ENCODE data around the gene EEF1B2.
"Not testable (repeated sequence)": the region's sequence is repeated elsewhere in the genome, so short reads cannot be mapped to it uniquely, and the experiment has no call there.

Gene EEF1B2

DNA sequence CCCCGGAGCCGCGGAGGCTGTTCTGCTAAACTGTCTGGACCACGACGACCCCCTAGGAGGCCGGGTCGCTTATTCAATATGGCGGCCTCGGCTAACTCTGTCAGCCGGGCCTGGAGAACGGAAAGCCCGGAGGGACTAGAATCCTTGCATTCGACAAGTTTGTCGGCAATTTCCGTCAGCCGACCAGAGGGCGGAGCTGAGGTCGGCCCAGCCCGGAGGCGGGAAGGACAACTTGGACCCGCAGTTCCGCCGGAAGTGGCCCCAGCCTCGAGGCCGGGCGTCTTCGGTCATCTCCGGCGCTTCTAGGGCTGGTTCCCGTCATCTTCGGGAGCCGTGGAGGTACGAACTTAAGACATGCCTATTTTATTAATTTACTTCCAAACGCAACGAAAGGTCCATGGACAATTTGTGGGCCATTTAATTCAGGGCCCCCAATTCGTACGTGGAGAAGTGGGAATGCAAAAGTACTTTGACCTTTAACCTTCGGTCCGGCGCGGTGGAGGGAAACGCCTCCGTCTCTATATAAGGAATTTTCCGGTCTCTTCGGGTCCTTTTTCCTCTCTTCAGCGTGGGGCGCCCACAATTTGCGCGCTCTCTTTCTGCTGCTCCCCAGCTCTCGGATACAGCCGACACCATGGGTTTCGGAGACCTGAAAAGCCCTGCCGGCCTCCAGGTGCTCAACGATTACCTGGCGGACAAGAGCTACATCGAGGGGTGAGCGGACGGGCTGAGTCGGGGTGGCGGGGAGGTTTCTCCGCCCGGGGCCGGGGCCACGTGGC lies at the start of gene EEF1B2, which contains the start of gene NDUFS1:
Gene EEF1B2, plus strand, starts transcription at position 550 of the 779 bp plus-strand sequence. Its CDS starts 85 bp downstream, at position 635.
Gene NDUFS1, minus strand, starts transcription at position 99 of the 779 bp plus-strand sequence. CDS start 5,766 bp downstream, outside the sequence.
- DNase-seq (ENCODE audit: low spot score), result peak; percentile 98

- no peak for DNase-seq (ENCODE audit: low spot score)
Observed at GRCh38 chr2:206112108-206112507, 47.6 kb upstream of the EEF1B2 start.

- peak; percentile 16 for DNase-seq (ENCODE audit: low spot score)
Observed at GRCh38 chr2:206112846-206113547, 46.7 kb upstream of the EEF1B2 start.

DNA sequence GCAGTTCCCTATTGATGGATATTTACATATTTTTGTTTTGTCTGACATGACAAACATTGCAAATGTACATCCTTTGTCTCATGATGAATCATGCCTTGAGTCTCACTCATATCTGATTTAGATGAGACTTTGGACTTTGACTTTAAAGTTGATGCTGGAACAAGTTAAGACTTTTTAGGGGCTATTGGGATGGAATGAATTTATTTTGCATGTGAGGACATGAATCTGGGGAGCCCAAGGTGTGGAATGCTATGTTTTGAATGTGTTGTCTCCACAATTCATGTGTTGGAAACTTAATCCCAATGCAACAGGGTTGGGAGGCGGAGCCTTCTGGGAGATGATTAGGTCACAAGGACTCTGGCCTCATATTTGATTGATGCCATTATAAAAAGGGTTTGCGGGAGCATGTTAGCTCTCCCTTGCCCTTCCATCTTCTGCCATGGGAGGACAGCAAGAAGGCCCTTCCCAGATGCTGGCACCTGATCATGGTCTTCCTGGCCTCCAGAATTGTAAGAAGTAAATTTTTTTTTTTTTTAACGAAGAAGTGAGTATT lies 44.6 kb upstream of the EEF1B2 start:
- no peak for DNase-seq (ENCODE audit: low spot score)

DNA sequence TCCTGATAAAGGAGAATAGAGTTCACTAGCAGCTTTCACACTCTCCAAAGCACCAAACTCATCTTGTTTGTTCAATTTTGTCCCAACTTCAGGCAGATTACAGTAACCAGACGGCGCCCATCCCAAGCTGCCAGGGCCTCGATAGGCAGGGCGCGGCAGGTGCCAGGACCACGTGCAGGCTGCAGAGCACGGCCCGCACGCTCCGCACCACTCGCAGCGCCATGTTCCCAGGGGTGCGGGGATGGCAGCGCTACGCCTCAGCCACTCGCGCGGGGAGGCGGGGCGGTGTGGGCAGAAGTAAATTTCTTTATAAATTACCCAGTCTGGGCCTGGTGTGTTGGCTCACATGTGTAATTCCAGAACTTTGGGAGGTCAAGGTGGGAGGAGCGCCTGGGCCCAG lies 43.4 kb upstream of the EEF1B2 start:
- DNase-seq (ENCODE audit: low spot score), result no peak

DNA sequence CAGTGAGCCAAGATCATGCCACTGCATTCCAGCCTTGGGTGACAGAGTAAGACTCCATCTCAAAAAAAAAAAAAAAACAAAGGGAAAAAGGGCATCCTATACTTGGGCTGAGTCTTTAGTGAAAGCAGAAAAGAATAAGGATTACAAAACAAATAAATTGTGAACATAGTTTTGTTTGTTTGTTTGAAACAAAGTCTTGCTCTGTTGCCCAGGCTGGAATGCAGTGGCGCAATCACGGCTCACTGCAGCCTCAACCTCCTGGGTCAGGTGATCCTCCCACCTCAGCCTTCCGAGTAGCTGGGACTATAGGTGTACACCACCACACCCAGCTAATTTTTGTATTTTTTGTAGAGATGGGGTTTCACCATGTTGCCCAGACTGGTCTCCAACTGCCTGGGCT lies 37.1 kb upstream of the EEF1B2 start:
- DNase-seq (ENCODE audit: low spot score), result not testable (repeated sequence)

- DNase-seq (ENCODE audit: low spot score), result no peak
Observed at GRCh38 chr2:206125901-206126300, 33.8 kb upstream of the EEF1B2 start.

GRCh38 chr2:206127656-206128055 lies 32.0 kb upstream of the EEF1B2 start:
- DNase-seq (ENCODE audit: low spot score), result no peak

DNA sequence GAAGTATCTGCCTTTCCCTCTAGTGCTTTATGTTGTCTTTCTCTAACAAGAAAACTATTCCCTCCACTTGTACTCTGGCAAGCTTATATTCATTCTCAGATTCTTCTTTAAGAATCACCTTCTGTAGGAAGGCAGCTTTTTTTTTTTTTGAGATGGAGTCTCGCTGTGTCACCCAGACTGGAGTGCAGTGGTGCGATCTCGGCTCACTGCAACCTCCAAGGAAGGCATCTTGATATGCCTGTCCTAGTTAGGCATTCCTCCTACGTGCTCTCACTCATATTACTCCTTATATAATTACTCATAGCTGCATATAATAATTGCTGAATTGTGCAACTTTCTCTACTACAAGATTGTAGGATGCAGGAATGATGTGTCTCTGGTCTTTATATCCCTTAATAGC lies 16.2 kb upstream of the EEF1B2 start:
- no peak for DNase-seq (ENCODE audit: low spot score)

- DNase-seq (ENCODE audit: low spot score), result no peak
Observed at GRCh38 chr2:206144383-206144782, 15.3 kb upstream of the EEF1B2 start.

DNA sequence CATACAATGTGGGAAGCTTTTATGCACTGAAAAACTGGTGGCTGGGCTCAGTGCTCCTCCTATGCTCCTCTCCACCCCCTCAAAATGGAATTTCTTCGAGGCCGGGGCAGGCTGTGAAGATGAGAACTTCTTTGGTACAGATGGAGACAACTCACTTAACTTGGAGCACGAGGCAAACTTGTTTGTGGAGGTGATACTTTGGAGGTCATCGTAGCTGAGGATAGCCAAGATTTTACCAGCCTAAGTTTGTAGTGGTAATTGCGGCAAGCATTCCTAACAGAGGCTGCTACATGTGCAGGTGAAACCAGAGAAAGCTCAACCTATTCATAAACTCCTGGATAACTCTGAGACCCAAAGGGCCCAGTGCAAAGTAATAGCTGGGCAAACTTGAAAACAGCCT lies 14.0 kb upstream of the EEF1B2 start:
- DNase-seq (ENCODE audit: low spot score), result no peak

- DNase-seq (ENCODE audit: low spot score), result no peak
Observed at GRCh38 chr2:206149330-206149729, 10.4 kb upstream of the EEF1B2 start.

GRCh38 chr2:206150168-206150567 lies 9.5 kb upstream of the EEF1B2 start:
- DNase-seq (ENCODE audit: low spot score), result no peak

- no peak for DNase-seq (ENCODE audit: low spot score)
Observed at GRCh38 chr2:206150631-206151030, 9.1 kb upstream of the EEF1B2 start.

- no peak for DNase-seq (ENCODE audit: low spot score)
Observed at GRCh38 chr2:206154197-206154596, 5.5 kb upstream of the EEF1B2 start.

DNA sequence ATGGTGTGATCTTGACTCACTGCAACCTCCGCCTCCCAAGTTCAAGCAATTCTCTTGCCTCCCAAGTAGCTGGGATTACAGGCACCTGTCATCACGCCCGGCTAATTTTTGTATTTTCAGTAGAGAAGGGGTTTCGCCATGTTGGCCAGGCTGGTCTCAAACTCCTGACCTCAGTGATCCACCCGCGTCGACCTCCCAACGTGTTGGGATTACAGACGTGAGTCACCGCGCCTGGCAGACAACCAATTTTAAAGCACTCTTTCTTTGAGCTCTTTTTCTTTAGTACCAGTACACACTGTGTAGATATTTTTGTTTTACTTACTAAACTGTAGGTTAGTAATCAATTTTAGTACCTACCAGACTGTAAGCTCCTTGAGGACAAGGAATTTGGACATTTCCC lies 2.7 kb upstream of the EEF1B2 start:
- not testable (repeated sequence) for DNase-seq (ENCODE audit: low spot score)

GRCh38 chr2:206158563-206159345 lies 941 bp upstream of the EEF1B2 start:
- DNase-seq (ENCODE audit: low spot score), result peak; percentile 27

DNA sequence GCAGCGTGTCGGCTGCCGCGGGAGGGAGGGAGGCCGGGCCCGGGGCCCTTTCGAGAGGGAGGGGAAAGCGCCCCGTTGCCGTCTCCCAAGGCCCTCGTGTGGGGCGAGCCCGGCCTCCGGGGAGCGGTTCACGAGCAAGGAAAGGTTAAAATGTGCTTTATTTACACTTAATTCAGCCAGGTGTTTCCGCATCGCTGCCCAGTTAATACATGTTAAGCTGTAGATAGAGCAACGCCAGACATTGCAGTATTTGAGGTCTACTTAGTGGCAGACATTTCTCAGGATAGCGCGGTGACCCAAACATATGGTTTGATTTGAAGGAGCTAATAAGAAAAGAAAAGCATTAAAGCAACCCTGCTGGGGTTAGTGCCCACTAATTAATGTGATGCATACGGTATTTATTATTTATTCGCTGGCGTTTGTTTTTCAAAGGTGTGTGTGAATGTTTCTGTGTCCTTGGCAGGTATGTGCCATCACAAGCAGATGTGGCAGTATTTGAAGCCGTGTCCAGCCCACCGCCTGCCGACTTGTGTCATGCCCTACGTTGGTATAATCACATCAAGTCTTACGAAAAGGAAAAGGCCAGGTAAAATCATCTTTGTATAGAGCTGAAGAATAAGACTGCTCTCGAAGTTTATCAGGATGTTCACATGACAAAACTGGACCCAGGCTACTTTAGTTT lies 571 bp downstream of the EEF1B2 start:
- DNase-seq (ENCODE audit: low spot score), result peak; percentile 73

- DNase-seq (ENCODE audit: low spot score), result no peak
Observed at GRCh38 chr2:206160807-206161179, 1.1 kb downstream of the EEF1B2 start.

- DNase-seq (ENCODE audit: low spot score), result not testable (repeated sequence)
Observed at GRCh38 chr2:206162401-206162800, 2.7 kb downstream of the EEF1B2 start.

GRCh38 chr2:206163251-206163880 lies 3.7 kb downstream of the EEF1B2 start:
- no peak for DNase-seq (ENCODE audit: low spot score)
